Measurements from ENCODE around the gene ASXL3.

DNA sequence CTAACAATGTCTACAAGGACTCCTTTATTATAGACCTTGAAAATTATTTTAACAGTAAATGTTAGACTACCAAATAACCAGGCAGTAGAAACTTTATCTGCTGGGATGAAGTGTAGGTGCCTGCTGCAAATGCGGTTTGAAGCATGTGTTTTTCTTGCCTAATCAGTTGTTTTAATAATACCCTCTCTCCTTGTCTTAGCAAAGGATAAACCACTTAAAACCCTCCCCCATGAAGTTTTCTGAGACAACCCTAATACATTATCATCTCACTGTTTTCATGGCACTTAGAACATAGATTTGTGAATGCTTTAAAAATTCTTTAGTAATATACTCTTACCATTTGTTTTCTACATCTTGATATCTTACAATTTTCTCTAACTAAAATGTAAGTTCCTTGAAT lies 98.6 kb downstream of the ASXL3 start:
- TF ChIP-seq CBX3 (IDR thresholded peaks at IDR 0.05; ENCODE audit: borderline replicate concordance, low read depth) = no peak
- TF ChIP-seq, protein P1, sequence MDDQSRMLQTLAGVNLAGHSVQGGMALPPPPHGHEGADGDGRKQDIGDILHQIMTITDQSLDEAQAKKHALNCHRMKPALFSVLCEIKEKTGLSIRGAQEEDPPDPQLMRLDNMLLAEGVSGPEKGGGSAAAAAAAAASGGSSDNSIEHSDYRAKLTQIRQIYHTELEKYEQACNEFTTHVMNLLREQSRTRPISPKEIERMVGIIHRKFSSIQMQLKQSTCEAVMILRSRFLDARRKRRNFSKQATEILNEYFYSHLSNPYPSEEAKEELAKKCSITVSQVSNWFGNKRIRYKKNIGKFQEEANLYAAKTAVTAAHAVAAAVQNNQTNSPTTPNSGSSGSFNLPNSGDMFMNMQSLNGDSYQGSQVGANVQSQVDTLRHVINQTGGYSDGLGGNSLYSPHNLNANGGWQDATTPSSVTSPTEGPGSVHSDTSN (IDR thresholded peaks at IDR 0.05; ENCODE audit: insufficient replicate concordance, low read depth, low read length) = no peak
- TF ChIP-seq GATAD2B (conservative IDR thresholded peaks at IDR 0.05; ENCODE audit: low read depth) = no peak
- TF ChIP-seq BACH1 (IDR thresholded peaks at IDR 0.05; ENCODE audit: borderline replicate concordance) = no peak

All from GM12878 (cell line).